ENCODE measurements around the gene PFKP.
A peak's percentile ranks its signal among the peaks of the same experiment; 100 is the strongest.
"Not testable (repeated sequence)": the region's sequence is repeated elsewhere in the genome, so short reads cannot be mapped to it uniquely, and the experiment has no call there.

PFKP gene

GRCh38 chr10:3166496-3167290, 99.3 kb downstream of the PFKP start:
- DNase-seq = no peak

GRCh38 chr10:3167611-3168330, 100.4 kb downstream of the PFKP start:
- DNase-seq = no peak

GRCh38 chr10:3169271-3169670, 101.9 kb downstream of the PFKP start:
- DNase-seq = no peak

GRCh38 chr10:3169673-3170072, 102.3 kb downstream of the PFKP start:
- DNase-seq = no peak

GRCh38 chr10:3171488-3171887, 104.1 kb downstream of the PFKP start:
- not testable (repeated sequence) for DNase-seq

GRCh38 chr10:3172081-3172445, 104.7 kb downstream of the PFKP start:
- DNase-seq = peak; percentile 52 to 61

- peak; percentile 99 for DNase-seq
Measured at GRCh38 chr10:3172446-3173170, 105.3 kb downstream of the PFKP start, which contains the start of gene PITRM1. TSS of gene PITRM1 (minus strand) at chr10:3172782. CDS start at chr10:3172772, 10 bp downstream.

- peak in 1 of 2 donors; percentile 72 for DNase-seq
Measured at GRCh38 chr10:3173171-3173878, 106.0 kb downstream of the PFKP start.

- DNase-seq = no peak
Measured at GRCh38 chr10:3178042-3178441, 110.7 kb downstream of the PFKP start.

GRCh38 chr10:3179174-3179573, 111.8 kb downstream of the PFKP start:
- DNase-seq = no peak

GRCh38 chr10:3180355-3181025, 113.1 kb downstream of the PFKP start:
- DNase-seq = no peak

- DNase-seq = no peak
Measured at GRCh38 chr10:3185386-3185785, 118.0 kb downstream of the PFKP start.

GRCh38 chr10:3186368-3186767, 119.0 kb downstream of the PFKP start:
- DNase-seq = peak; percentile 47 to 50

Data from stimulated activated CD4-positive, alpha-beta T cell treated with anti-CD3 and anti-CD28 coated beads, Interleukin-2, amount 100 ng/mL, for 24 hours (primary cell).